Spleen (tissue), 7 donors: ENCODE data around the gene USP7.

Source experiments
- POLR2A ChIP-seq, 3 donors: fragments of 450-650 bp; IDR thresholded peaks; one replicate each; pipeline ENCODE4 v1.5.1; 2017; ENCODE audit warnings: antibody characterized with exemption in 3 of 3, mild to moderate bottlenecking in 1 of 3
- POLR2AphosphoS5 ChIP-seq, 3 donors: sonication (generic); formaldehyde crosslinking; IDR thresholded peaks; one replicate each; pipeline ENCODE4 v1.5.1; 2017; ENCODE audit warnings: antibody characterized with exemption in 3 of 3
- TF ChIP-seq, protein P1 (sequence below), 11 experiments: fragments of 200-600 bp in 7 of 11; fragments of 450-650 bp in 4 of 11; sonication (generic) in 4 of 11; IDR thresholded peaks in 8 of 11; conservative IDR thresholded peaks in 3 of 11; 1 replicate in 7 of 11; 2 replicates in 4 of 11; pipeline versions ENCODE4 v1.4.0 to v1.8.0; 2016 to 2021; ENCODE audit warnings: antibody characterized with exemption in 11 of 11, inconsistent platforms in 4 of 11, mild to moderate bottlenecking in 1 of 11
- donor health status: DM: no; HTN: no; CAD: no; lungs with moderate emphysema.
- donor health status: DM: no; HTN: no; CAD: no.
- donor health status: DM: no; HTN: no; CAD: no.

- TF ChIP-seq POLR2A (IDR thresholded peaks at IDR 0.05) (no peak), POLR2AphosphoS5 (IDR thresholded peaks at IDR 0.05) (no peak)
- TF ChIP-seq, protein P1, sequence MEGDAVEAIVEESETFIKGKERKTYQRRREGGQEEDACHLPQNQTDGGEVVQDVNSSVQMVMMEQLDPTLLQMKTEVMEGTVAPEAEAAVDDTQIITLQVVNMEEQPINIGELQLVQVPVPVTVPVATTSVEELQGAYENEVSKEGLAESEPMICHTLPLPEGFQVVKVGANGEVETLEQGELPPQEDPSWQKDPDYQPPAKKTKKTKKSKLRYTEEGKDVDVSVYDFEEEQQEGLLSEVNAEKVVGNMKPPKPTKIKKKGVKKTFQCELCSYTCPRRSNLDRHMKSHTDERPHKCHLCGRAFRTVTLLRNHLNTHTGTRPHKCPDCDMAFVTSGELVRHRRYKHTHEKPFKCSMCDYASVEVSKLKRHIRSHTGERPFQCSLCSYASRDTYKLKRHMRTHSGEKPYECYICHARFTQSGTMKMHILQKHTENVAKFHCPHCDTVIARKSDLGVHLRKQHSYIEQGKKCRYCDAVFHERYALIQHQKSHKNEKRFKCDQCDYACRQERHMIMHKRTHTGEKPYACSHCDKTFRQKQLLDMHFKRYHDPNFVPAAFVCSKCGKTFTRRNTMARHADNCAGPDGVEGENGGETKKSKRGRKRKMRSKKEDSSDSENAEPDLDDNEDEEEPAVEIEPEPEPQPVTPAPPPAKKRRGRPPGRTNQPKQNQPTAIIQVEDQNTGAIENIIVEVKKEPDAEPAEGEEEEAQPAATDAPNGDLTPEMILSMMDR (IDR thresholded peaks at IDR 0.05 in 8 of 11, conservative IDR thresholded peaks at IDR 0.05 in 3 of 11): no peak
Observed at GRCh38 chr16:8951447-8952280, 12.0 kb downstream of the USP7 start.
